ENCODE measurements around the gene BBS9. TPM values are rescaled to one million over a fixed set of nuclear protein-coding genes. Genes with fewer than 3 reads are reported as not detected.

The BBS9 gene
- polyA plus RNA-seq, 1 experiment = 6.5 TPM

- no peak for TF ChIP-seq CTCF (IDR thresholded peaks at IDR 0.05; ENCODE audit: insufficient read depth, low read depth, low read length)
- no peaks in the 10 kb centered on the region for H3K27me3 ChIP-seq (ENCODE audit: control insufficient read depth, insufficient read depth, low read length)
- no peak for DNase-seq (ENCODE audit: low read depth)
- POLR2A ChIA-PET = no interaction called here
- H3K4me3 ChIP-seq (ENCODE audit: low read depth, low read length) = no peak overlapping the region
- no peaks in the 10 kb centered on the region for H3K36me3 ChIP-seq (ENCODE audit: control insufficient read depth, insufficient read depth, low read length)
- CTCF ChIA-PET = interaction anchor here (1.0 kb wide), 2 partner anchors 11 to 15 kb away, joined by 3 read pairs; no protein-coding TSS in a partner anchor
Measured at GRCh38 chr7:33582104-33582503, 452.7 kb downstream of the BBS9 start.

GRCh38 chr7:33582533-33582932 lies 453.2 kb downstream of the BBS9 start:
- TF ChIP-seq CTCF (IDR thresholded peaks at IDR 0.05; ENCODE audit: insufficient read depth, low read depth, low read length) = no peak
- H3K36me3 ChIP-seq (ENCODE audit: control insufficient read depth, insufficient read depth, low read length) = no peaks in the 10 kb centered on the region
- ChIA-PET CTCF (interaction anchor here (1.0 kb wide), 2 partner anchors 12 to 15 kb away, joined by 3 read pairs; no protein-coding TSS in a partner anchor), POLR2A (no interaction called here)
- no peak for DNase-seq (ENCODE audit: low read depth)
- H3K4me3 ChIP-seq (ENCODE audit: low read depth, low read length) = no peak overlapping the region
- no peaks in the 10 kb centered on the region for H3K27me3 ChIP-seq (ENCODE audit: control insufficient read depth, insufficient read depth, low read length)

- ChIA-PET CTCF (no interaction called here), POLR2A (no interaction called here)
- Histone ChIP-seq H3K36me3 (ENCODE audit: control insufficient read depth, insufficient read depth, low read length) (no peaks in the 10 kb centered on the region), H3K4me3 (ENCODE audit: low read depth, low read length) (no peak overlapping the region), H3K27me3 (ENCODE audit: control insufficient read depth, insufficient read depth, low read length) (no peaks in the 10 kb centered on the region)
- no peak for DNase-seq (ENCODE audit: low read depth)
- no peak for TF ChIP-seq CTCF (IDR thresholded peaks at IDR 0.05; ENCODE audit: insufficient read depth, low read depth, low read length)
Measured at GRCh38 chr7:33589911-33590310, 460.5 kb downstream of the BBS9 start.

- ChIA-PET POLR2A (interaction anchor here (0.7 kb wide), 1 partner anchor 80 kb away, joined by 6 read pairs; no protein-coding TSS in a partner anchor), CTCF (no interaction called here)
- Histone ChIP-seq H3K4me3 (ENCODE audit: low read depth, low read length) (no peak overlapping the region), H3K27me3 (ENCODE audit: control insufficient read depth, insufficient read depth, low read length) (no peaks in the 10 kb centered on the region), H3K36me3 (ENCODE audit: control insufficient read depth, insufficient read depth, low read length) (no peaks in the 10 kb centered on the region)
- no peak for DNase-seq (ENCODE audit: low read depth)
- TF ChIP-seq CTCF (IDR thresholded peaks at IDR 0.05; ENCODE audit: insufficient read depth, low read depth, low read length) = no peak
Measured at GRCh38 chr7:33590916-33591315, 461.6 kb downstream of the BBS9 start.

GRCh38 chr7:33591490-33591889 lies 462.1 kb downstream of the BBS9 start:
- ChIA-PET CTCF (interaction anchor here (1.5 kb wide), 1 partner anchor 468 kb away, joined by 3 read pairs; no protein-coding TSS in a partner anchor), POLR2A (no interaction called here)
- Histone ChIP-seq H3K36me3 (ENCODE audit: control insufficient read depth, insufficient read depth, low read length) (no peaks in the 10 kb centered on the region), H3K4me3 (ENCODE audit: low read depth, low read length) (no peak overlapping the region), H3K27me3 (ENCODE audit: control insufficient read depth, insufficient read depth, low read length) (no peaks in the 10 kb centered on the region)
- no peak for DNase-seq (ENCODE audit: low read depth)
- TF ChIP-seq CTCF (IDR thresholded peaks at IDR 0.05; ENCODE audit: insufficient read depth, low read depth, low read length) = no peak

Measured in BJ (cell line).